Adrenal gland (tissue), 12 donors: ENCODE data around the gene ATF6B. TPM values are rescaled to one million over a fixed set of nuclear protein-coding genes. Genes with fewer than 3 reads are reported as not detected.

Experiments
- DNase-seq, 7 donors: peaks; one replicate each; pipeline ENCODE4 v3.0.0-alpha.2; 2019 to 2020
- H3K27ac ChIP-seq, 5 donors: fragments of 200-600 bp; sonication (generic) in 4 of 5; 1 replicate in 3 of 5; 2 replicates in 2 of 5; pipeline versions ENCODE4 v1.5.1 to v1.8.0; 2016 to 2020; ENCODE audit warnings: mild to moderate bottlenecking in 1 of 5
- H3K27me3 ChIP-seq: fragments of 200-600 bp; 2 replicates; pipeline ENCODE4 v1.8.0; 2021
- H3K36me3 ChIP-seq, 2 donors: fragments of 200-600 bp; replicated peaks in 1 of 2; 1 replicate in 1 of 2; 2 replicates in 1 of 2; pipeline versions ENCODE4 v1.5.1 to v1.8.0; 2018 to 2022
- H3K4me1 ChIP-seq, 2 donors: fragments of 200-600 bp; replicated peaks in 1 of 2; 1 replicate in 1 of 2; 2 replicates in 1 of 2; pipeline versions ENCODE4 v1.5.1 to v1.8.0; 2018 to 2021
- H3K4me3 ChIP-seq, 4 donors: fragments of 200-600 bp; sonication (generic) in 3 of 4; one replicate each; pipeline ENCODE4 v1.5.1; 2016 to 2018
- H3K9me3 ChIP-seq, 3 donors: fragments of 200-600 bp; sonication (generic) in 1 of 3; replicated peaks in 1 of 3; 1 replicate in 2 of 3; 2 replicates in 1 of 3; pipeline versions ENCODE4 v1.5.1 to v1.8.0; 2016 to 2021
- CTCF ChIP-seq, 6 experiments: fragments of 450-650 bp in 4 of 6; fragments of 200-600 bp in 2 of 6; sonication (generic) in 1 of 6; IDR thresholded peaks; 1 replicate in 5 of 6; 2 replicates in 1 of 6; pipeline versions ENCODE4 v1.5.1 to v1.8.0; 2016 to 2021; ENCODE audit warnings: antibody characterized with exemption in 6 of 6, mild to moderate bottlenecking in 2 of 6, moderate library complexity in 1 of 6
- POLR2A ChIP-seq, 2 donors: fragments of 450-650 bp; IDR thresholded peaks; one replicate each; pipeline ENCODE4 v1.6.1; 2017; ENCODE audit warnings: antibody characterized with exemption in 2 of 2, mild to moderate bottlenecking in 2 of 2, moderate library complexity in 1 of 2
- WGBS, 4 donors: extraction: QIAGEN DNeasy Blood & Tissue Kit in 2 of 4; methylation state at CpG; one replicate each; pipeline versions ENCODE4 v1.1.5 to v1.1.7; 2013 to 2017; 5-methylcytosine and 5-hydroxymethylcytosine counted together
- intact Hi-C, 2 donors: fragments of 100-400 bp; cut with DNase I; formaldehyde crosslinking; loops; one replicate each; pipeline versions ENCODE4 v1.14.1 to v1.15.0; 2022 to 2023
- polyA plus RNA-seq, 3 donors: library from polyadenylated mRNA; stranded (reverse); fragments of 200-250 nt in 2 of 3; fragments of 350-450 nt in 1 of 3; fragmentation: Illumina TruSeq in 1 of 3; extraction: RNeasy Lipid Tissue Mini Kit (QIAGEN cat#74804) in 1 of 3; gene quantifications; one replicate each; pipeline ENCODE4 v1.2.3, GENCODE V29; 2013 to 2014
- total RNA-seq, 9 donors: library from RNA; depleted of rRNA in 4 of 9; stranded (reverse); fragments of >200 nt in 4 of 9; fragments of 120-200 nt in 1 of 9; fragmentation: NEBNext Ultra II Directional in 1 of 9; extraction: Animal tissue kit (Norgen Biotek cat#: 25700) in 1 of 9; gene quantifications; one replicate each; pipeline versions ENCODE4 v1.1.0 to v1.2.4, GENCODE V29; 2013 to 2023
- donor health status: healthy with polysubstance abuse.
- donor health status: Bipolar disorder and iron deficiency.
- donor health status: DM: yes; HTN: yes; CAD: no.
- donor health status: DM: no; HTN: no; CAD: no.
- donor health status: DM: no; HTN: no; CAD: no.
- donor health status: DM: yes; HTN: yes; CAD: no.

Gene ATF6B
- total and polyA plus RNA-seq, 12 donors = 17.7 to 136 (median 44.2) TPM

DNA sequence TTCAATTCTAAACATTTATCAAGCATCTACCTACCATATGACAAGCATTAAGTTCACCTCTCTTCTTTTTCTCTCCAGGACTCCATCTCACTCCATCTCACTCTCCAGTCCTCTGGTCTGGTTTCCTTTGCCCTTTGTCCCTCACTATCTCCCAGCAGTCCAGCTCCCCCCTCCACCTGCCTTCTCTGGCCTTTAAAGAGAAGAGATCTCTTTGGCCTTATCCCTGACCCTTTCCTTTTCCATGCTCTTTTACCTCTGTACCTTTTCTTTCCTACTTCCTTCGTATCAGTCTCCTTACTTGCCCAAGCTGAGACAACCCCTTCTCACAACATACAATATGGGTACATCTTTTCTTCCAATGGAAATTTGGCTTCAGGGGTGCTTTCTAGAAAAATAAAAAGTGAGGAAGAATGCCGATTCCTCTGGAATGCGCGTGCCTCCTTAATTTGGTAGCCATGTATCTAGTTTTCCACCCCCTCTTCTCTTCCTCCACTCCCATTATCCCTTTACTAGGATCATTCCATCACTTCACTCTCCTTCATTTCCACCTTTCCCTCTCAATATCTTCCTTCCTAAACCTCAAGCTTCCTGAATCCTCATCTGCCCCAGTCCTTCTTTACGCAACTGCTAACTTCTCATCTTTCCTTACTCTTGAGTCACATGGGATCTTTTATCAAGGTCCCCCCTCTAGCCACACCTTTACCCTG, 48.6 kb upstream of the ATF6B start:
- Histone ChIP-seq H3K4me1 (peaks cover 33 to 46% of the 10 kb centered on the region in 2 donors), H3K4me3 (peak overlapping the region in 2 of 4 donors; percentile 4 to 84), H3K36me3 (peaks cover 0 to 19% of the 10 kb centered on the region in 2 donors), H3K9me3 (no peaks in the 10 kb centered on the region), H3K27me3 (no peaks in the 10 kb centered on the region), H3K27ac (peak overlapping the region; percentile 87 to 98 (median 94))
- TF ChIP-seq CTCF (IDR thresholded peaks at IDR 0.05) (no peak), POLR2A (IDR thresholded peaks at IDR 0.05) (no peak)
- peak in 1 of 7 donors; percentile 47 for DNase-seq
- intact Hi-C loops = no loop called here
- 19 to 25% (median 25%) methylated on average over 5 of the region's 5 CpGs for WGBS, 4 donors

DNA sequence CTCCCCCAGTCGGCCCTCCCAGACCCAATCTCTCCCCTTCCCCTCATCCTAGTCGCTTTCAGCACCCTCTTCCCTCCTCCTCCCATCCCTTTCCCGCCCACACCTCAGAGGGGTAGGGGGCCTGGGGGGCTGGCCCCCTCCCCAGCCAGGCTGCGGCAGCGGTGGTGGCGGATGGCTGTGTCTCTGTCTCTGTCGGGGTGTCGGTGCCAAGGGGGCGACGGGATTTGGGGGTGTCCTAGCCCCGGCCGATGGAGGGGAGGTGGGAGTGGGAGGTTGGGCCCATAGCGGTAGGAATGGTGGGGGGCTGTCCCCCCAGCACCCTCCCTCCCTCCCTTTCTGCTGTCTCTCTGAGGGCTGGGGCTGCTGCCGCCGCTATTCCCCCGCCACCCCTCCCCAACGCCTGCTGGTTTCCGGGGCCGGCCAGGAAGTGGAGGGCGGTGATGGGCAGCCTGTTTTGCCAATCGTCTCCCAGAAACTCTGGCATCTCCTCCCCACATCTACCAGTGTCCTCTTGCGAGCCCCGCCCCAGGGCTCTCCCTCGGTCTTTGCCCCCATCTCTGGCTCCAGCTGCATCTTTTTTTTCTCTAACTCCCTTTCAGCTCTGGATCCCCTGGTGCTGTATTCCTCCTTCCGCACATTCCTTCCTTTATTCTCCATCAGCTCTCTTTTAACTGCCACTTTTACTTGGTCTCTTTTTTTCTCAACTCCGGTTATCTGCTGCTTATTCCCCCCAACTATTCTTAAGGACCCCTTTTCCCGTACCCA, 47.8 kb upstream of the ATF6B start, which contains the start of gene AGPAT1:
AGPAT1 (minus strand) TSS at position 374 of the 765 bp plus-strand sequence. CDS start 4,588 bp downstream, outside the sequence.
- WGBS, 4 donors = 0 to 1% (median 1%) methylated on average over 14 to 27 of the region's 27 CpGs
- Histone ChIP-seq H3K9me3 (no peaks in the 10 kb centered on the region), H3K27ac (peak within 1 kb of the TSS; percentile 87 to 98 (median 94)), H3K4me3 (peak within 1 kb of the TSS in 3 of 4 donors; percentile 84 to 98 (median 88)), H3K27me3 (no peaks in the 10 kb centered on the region), H3K4me1 (peaks cover 33 to 46% of the 10 kb centered on the region in 2 donors), H3K36me3 (peaks cover 0 to 13% of the 10 kb centered on the region in 2 donors)
- TF ChIP-seq POLR2A (IDR thresholded peaks at IDR 0.05) (peak in 1 of 2 donors; percentile 51), CTCF (IDR thresholded peaks at IDR 0.05) (no peak)
- intact Hi-C loops = no loop called here
- peak; percentile 95 to 99 (median 98) for DNase-seq

- H3K27ac ChIP-seq = peak overlapping the region in 4 of 5 donors; percentile 87 to 98 (median 94)
- peak in 1 of 7 donors; percentile 18 for DNase-seq
- H3K4me3 ChIP-seq = peak overlapping the region in 3 of 4 donors; percentile 84 to 98 (median 88)
- intact Hi-C loops = no loop called here
- H3K4me1 ChIP-seq = peaks cover 33 to 46% of the 10 kb centered on the region in 2 donors
- H3K9me3 ChIP-seq = no peaks in the 10 kb centered on the region
- peaks cover 0 to 14% of the 10 kb centered on the region in 2 donors for H3K36me3 ChIP-seq
- 10 to 16% (median 15%) methylated on average over 2 of the region's 2 CpGs for WGBS, 4 donors
- H3K27me3 ChIP-seq = no peaks in the 10 kb centered on the region
- TF ChIP-seq CTCF (IDR thresholded peaks at IDR 0.05) (no peak), POLR2A (IDR thresholded peaks at IDR 0.05) (no peak)
Observed at GRCh38 chr6:32175322-32175710, 47.3 kb upstream of the ATF6B start.

DNA sequence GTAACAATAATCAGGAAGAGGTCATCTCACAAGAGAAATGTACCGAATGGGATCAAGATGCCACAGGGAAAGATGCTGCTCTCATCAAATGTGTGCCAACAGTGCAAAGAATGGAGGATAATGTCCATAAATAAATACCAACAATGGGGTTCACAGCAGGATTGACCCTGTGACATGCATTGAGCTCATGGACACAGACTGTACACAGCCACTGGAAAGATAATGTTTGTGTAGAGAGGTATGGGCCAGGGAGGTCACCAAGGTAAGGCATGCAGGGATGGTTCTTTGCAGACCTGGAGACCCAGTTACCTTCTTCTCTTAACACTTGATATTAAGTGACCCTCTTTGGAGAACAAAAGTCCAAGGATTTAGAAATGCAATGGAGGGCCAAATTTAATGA, 46.4 kb upstream of the ATF6B start:
- Histone ChIP-seq H3K9me3 (no peaks in the 10 kb centered on the region), H3K27me3 (no peaks in the 10 kb centered on the region), H3K36me3 (peaks cover 0 to 16% of the 10 kb centered on the region in 2 donors), H3K4me3 (no peak overlapping the region), H3K4me1 (peaks cover 32 to 38% of the 10 kb centered on the region in 2 donors), H3K27ac (no peak overlapping the region)
- no peak for TF ChIP-seq POLR2A (IDR thresholded peaks at IDR 0.05)
- TF ChIP-seq CTCF (IDR thresholded peaks at IDR 0.05) = no peak
- WGBS, 4 donors = 79 to 93% (median 89%) methylated on average over 1 of the region's 1 CpG
- intact Hi-C loops = no loop called here
- no peak for DNase-seq
